ENCODE data around the gene ANO9. TPM values are rescaled to one million over a fixed set of nuclear protein-coding genes. Genes with fewer than 3 reads are reported as not detected.
"Not testable (repeated sequence)": the region's sequence is repeated elsewhere in the genome, so short reads cannot be mapped to it uniquely, and the experiment has no call there.

Gene ANO9
- total and polyA plus RNA-seq, 12 donors: 0.07 to 2.9 (median 0.97) TPM; not detected in 5

DNA sequence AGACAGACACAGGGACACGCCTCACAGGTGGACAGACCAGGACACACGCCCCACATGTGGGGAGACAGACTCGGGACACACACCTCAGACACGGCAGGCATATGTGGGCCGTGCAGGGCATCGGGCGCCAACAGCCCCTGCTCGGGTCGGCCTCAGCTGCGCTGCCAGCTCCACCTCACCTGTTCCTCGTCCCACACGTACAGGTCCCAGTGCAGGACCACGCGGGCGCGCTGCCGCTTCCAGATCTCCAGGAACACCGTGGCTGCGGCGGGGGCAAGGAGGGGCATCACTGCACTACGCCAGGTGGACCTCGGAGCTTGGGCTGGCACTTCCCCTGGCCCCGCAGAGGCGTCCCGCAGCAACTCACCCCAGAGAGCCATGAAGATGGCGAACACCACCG lies 12.4 kb downstream of the ANO9 start:
- intact Hi-C loops (cut with DNase I): no loop called here

DNA sequence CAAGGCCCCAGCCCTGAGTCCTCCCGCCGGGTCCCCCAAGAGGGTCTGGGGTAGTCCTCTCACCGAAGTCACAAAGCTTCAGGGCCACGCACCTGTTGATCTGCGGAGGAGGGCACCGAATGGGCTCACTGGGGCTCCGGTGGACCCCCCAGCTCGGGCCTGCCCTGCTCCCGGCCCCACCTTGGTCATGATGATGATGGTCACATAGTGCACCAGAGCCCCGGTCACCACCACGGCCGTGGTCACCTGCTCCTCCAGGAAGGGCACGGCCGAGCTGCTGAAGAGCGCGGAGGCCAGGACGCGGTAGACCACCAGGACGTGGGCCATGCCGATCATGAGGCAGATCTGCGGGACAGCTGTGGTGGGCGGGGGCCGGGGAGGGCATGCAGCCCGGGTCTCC lies 13.5 kb downstream of the ANO9 start:
- no peak for TF ChIP-seq POLR2A (IDR thresholded peaks at IDR 0.05)
- TF ChIP-seq, protein P1, sequence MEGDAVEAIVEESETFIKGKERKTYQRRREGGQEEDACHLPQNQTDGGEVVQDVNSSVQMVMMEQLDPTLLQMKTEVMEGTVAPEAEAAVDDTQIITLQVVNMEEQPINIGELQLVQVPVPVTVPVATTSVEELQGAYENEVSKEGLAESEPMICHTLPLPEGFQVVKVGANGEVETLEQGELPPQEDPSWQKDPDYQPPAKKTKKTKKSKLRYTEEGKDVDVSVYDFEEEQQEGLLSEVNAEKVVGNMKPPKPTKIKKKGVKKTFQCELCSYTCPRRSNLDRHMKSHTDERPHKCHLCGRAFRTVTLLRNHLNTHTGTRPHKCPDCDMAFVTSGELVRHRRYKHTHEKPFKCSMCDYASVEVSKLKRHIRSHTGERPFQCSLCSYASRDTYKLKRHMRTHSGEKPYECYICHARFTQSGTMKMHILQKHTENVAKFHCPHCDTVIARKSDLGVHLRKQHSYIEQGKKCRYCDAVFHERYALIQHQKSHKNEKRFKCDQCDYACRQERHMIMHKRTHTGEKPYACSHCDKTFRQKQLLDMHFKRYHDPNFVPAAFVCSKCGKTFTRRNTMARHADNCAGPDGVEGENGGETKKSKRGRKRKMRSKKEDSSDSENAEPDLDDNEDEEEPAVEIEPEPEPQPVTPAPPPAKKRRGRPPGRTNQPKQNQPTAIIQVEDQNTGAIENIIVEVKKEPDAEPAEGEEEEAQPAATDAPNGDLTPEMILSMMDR (IDR thresholded peaks at IDR 0.05): no peak
- Histone ChIP-seq H3K36me3 (replicated peaks in 1 of 2) (no peaks in the 10 kb centered on the region), H3K27ac (no peak overlapping the region), H3K4me1 (replicated peaks in 1 of 2) (no peaks in the 10 kb centered on the region), H3K9me3 (replicated peaks in 1 of 3) (no peaks in the 10 kb centered on the region), H3K4me3 (no peak overlapping the region), H3K27me3 (peaks cover 5% of the 10 kb centered on the region)
- peak in 1 of 7 donors; percentile 3 for DNase-seq
- WGBS, 4 donors: 85 to 96% (median 91%) methylated on average over 10 to 24 of the region's 24 CpGs
- intact Hi-C loops (cut with DNase I): no loop called here

More for the DNA sequence above, 12.4 kb downstream of the ANO9 start:
- no peak for DNase-seq
- Histone ChIP-seq H3K4me1 (replicated peaks in 1 of 2) (no peaks in the 10 kb centered on the region), H3K27ac (no peak overlapping the region), H3K36me3 (replicated peaks in 1 of 2) (no peaks in the 10 kb centered on the region), H3K4me3 (no peak overlapping the region), H3K27me3 (peaks cover under 1% of the 10 kb centered on the region), H3K9me3 (replicated peaks in 1 of 3) (no peaks in the 10 kb centered on the region)
- 83 to 91% (median 87%) methylated on average over 3 to 27 of the region's 27 CpGs for WGBS, 4 donors
- TF ChIP-seq POLR2A (IDR thresholded peaks at IDR 0.05): no peak
- TF ChIP-seq, protein P1 (IDR thresholded peaks at IDR 0.05): no peak

- intact Hi-C loops (cut with DNase I): no loop called here
- no peak for TF ChIP-seq POLR2A (IDR thresholded peaks at IDR 0.05)
- TF ChIP-seq, protein P1 (IDR thresholded peaks at IDR 0.05): no peak
- no peaks in the 10 kb centered on the region for H3K4me1 ChIP-seq (replicated peaks in 1 of 2)
- H3K27me3 ChIP-seq: peaks cover 5% of the 10 kb centered on the region
- H3K27ac ChIP-seq: no peak overlapping the region
- H3K4me3 ChIP-seq: no peak overlapping the region
- no peaks in the 10 kb centered on the region for H3K36me3 ChIP-seq (replicated peaks in 1 of 2)
- WGBS, 4 donors: 78 to 93% (median 80%) methylated on average over 3 to 8 of the region's 8 CpGs
- no peak for DNase-seq
- no peaks in the 10 kb centered on the region for H3K9me3 ChIP-seq (replicated peaks in 1 of 3)
These were observed 15.0 kb downstream of the ANO9 start for GRCh38 chr11:426851-427250.

- no peak for DNase-seq
- H3K27ac ChIP-seq: no peak overlapping the region
- H3K9me3 ChIP-seq (replicated peaks in 1 of 3): no peaks in the 10 kb centered on the region
- H3K36me3 ChIP-seq (replicated peaks in 1 of 2): no peaks in the 10 kb centered on the region
- WGBS, 4 donors: 65 to 72% (median 70%) methylated on average over 4 of the region's 4 CpGs
- intact Hi-C loops (cut with DNase I): no loop called here
- no peaks in the 10 kb centered on the region for H3K4me1 ChIP-seq (replicated peaks in 1 of 2)
- H3K27me3 ChIP-seq: peaks cover 5% of the 10 kb centered on the region
- no peak overlapping the region for H3K4me3 ChIP-seq
- TF ChIP-seq POLR2A (IDR thresholded peaks at IDR 0.05): no peak
- TF ChIP-seq, protein P1 (IDR thresholded peaks at IDR 0.05): no peak
These were observed 16.5 kb downstream of the ANO9 start for GRCh38 chr11:425301-425700.

- DNase-seq; intact Hi-C loops (cut with DNase I); H3K9me3 ChIP-seq (replicated peaks in 1 of 3); H3K36me3 ChIP-seq (replicated peaks in 1 of 2); H3K27ac ChIP-seq; H3K4me1 ChIP-seq (replicated peaks in 1 of 2); H3K4me3 ChIP-seq: not testable (repeated sequence)
- H3K27me3 ChIP-seq: peaks cover 10% of the 10 kb centered on the region
- 38 to 54% (median 48%) methylated on average over 26 to 39 of the region's 45 CpGs for WGBS, 4 donors
These were observed 17.0 kb downstream of the ANO9 start for GRCh38 chr11:424766-425165.
